ENCODE results near the gene DENND6B.

DNA sequence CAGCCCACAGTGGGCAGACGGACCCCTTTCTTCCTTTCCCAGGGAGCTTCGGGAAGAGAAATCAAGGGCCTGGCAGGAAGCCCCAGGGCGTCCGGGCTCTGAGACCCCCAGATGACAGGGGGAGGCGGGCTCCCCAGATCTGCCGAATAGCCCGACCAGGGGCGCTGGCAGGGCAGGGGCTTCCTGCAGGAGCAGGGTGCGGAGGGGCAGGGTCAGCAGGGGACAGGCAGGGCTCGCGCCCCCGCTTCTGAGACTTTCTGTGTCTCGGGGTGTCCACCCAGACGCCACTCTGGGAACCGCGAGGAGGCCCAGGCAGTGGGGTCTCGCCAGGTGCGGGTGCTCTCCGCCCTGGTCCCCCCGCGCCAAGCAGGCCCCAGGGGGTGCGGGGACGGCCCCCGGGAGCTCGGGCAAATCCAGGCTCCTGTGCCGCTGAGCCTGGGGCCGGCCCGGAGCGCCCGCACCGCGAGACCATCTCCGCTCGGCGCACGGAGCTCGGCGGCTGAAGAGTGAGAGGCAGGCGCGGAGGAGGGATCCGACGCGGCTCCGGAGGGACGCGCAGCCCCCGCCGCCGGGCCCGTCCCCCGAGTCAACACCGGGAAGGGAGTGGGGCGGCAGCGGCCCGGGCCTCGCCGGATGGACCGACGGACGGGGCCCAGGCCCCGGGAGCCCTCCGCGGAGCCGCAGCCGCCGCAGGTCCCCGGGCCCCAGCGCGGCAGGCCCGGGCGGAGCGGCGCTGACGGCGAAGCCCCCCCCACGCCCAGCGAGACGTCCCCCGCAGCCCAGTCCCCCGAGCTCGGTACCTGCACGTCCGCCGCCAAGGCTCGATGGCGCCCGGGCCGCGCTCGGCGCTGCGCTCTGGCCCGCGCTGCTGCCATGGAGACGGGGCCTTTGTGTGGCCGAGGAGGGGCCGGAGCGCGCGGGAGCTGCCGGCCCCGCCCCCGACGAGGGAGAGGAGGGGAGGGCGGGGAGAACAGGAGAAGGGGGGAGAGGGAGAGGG, 19.8 kb downstream of the DENND6B start, which contains the start of gene PLXNB2:
- no peak for TF ChIP-seq SP1 (IDR thresholded peaks at IDR 0.05)
- no peak for TF ChIP-seq BHLHE40 (IDR thresholded peaks at IDR 0.05; ENCODE audit: borderline replicate concordance)
- no peak for TF ChIP-seq FOXK2 (IDR thresholded peaks at IDR 0.05)
- TF ChIP-seq HDGF (IDR thresholded peaks at IDR 0.05; ENCODE audit: borderline replicate concordance): no peak
- TF ChIP-seq ARNT (IDR thresholded peaks at IDR 0.05): no peak
- TF ChIP-seq, protein P1, sequence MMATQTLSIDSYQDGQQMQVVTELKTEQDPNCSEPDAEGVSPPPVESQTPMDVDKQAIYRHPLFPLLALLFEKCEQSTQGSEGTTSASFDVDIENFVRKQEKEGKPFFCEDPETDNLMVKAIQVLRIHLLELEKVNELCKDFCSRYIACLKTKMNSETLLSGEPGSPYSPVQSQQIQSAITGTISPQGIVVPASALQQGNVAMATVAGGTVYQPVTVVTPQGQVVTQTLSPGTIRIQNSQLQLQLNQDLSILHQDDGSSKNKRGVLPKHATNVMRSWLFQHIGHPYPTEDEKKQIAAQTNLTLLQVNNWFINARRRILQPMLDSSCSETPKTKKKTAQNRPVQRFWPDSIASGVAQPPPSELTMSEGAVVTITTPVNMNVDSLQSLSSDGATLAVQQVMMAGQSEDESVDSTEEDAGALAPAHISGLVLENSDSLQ (IDR thresholded peaks at IDR 0.05): no peak
- TF ChIP-seq FOXM1 (IDR thresholded peaks at IDR 0.05; ENCODE audit: borderline replicate concordance): no peak
- TF ChIP-seq ELF4 (IDR thresholded peaks at IDR 0.05): no peak
- no peak for TF ChIP-seq NFRKB (IDR thresholded peaks at IDR 0.05)
- no peak for TF ChIP-seq TARDBP (IDR thresholded peaks at IDR 0.05)
- no peak for TF ChIP-seq SUZ12 (IDR thresholded peaks at IDR 0.05)
